GM12878 (cell line): ENCODE data around the gene COG7.

ENCODE experiments used
- CEBPB ChIP-seq, 2 experiments: fragments of 150-350 bp in 1 of 2; IDR thresholded peaks; 2 replicates each; pipeline ENCODE4 v1.6.1; 2012 to 2014; ENCODE audit warnings: low read depth in 2 of 2, low read length in 2 of 2, borderline replicate concordance in 1 of 2, inconsistent platforms in 1 of 2
- ESRRA ChIP-seq: IDR thresholded peaks from 2 replicates; pipeline ENCODE4 v1.6.1; 2012; ENCODE audit warnings: mild to moderate bottlenecking, low read length, improper control_type of control experiment
- EZH2 ChIP-seq: IDR thresholded peaks from 2 replicates; pipeline ENCODE4 v1.6.1; 2012; ENCODE audit warnings: low read depth, mild to moderate bottlenecking, control low read depth, inconsistent platforms, low read length, borderline replicate concordance; ENCODE audit not compliant: control insufficient read depth
- JUND ChIP-seq: IDR thresholded peaks from 2 replicates; pipeline ENCODE4 v1.6.1; 2012; ENCODE audit warnings: low read depth, mild to moderate bottlenecking, low read length, improper control_type of control experiment, moderate library complexity
- MTA3 ChIP-seq: IDR thresholded peaks from 2 replicates; pipeline ENCODE4 v1.6.1; 2012; ENCODE audit warnings: low read length, inconsistent platforms, borderline replicate concordance
- MXI1 ChIP-seq: fragments of 150-350 bp; IDR thresholded peaks from 2 replicates; pipeline ENCODE4 v1.6.1; 2011; ENCODE audit warnings: low read depth, mild to moderate bottlenecking, inconsistent platforms, low read length, improper control_type of control experiment
- NFYB ChIP-seq: IDR thresholded peaks from 2 replicates; pipeline ENCODE4 v1.6.1; 2011; ENCODE audit warnings: low read depth, mild to moderate bottlenecking, low read length, improper control_type of control experiment, moderate library complexity; ENCODE audit not compliant: insufficient read depth
- SPI1 ChIP-seq: IDR thresholded peaks from 2 replicates; pipeline ENCODE4 v1.6.1; 2011; ENCODE audit warnings: low read depth, mild to moderate bottlenecking, low read length, moderate library complexity, borderline replicate concordance; ENCODE audit not compliant: insufficient read depth
- SUZ12 ChIP-seq: fragments of 200-600 bp; sonication (generic); IDR thresholded peaks from one replicate; pipeline ENCODE4 v1.6.1; 2018; ENCODE audit warnings: antibody characterized with exemption, mild to moderate bottlenecking; ENCODE audit not compliant: unreplicated experiment
- TCF12 ChIP-seq: IDR thresholded peaks from 2 replicates; pipeline ENCODE4 v1.6.1; 2011; ENCODE audit warnings: low read depth, mild to moderate bottlenecking, low read length
- YY1 ChIP-seq: IDR thresholded peaks from 2 replicates; pipeline ENCODE4 v1.6.1; 2011; ENCODE audit warnings: low read depth, mild to moderate bottlenecking, low read length
- ZZZ3 ChIP-seq: IDR thresholded peaks from 2 replicates; pipeline ENCODE4 v1.6.1; 2011; ENCODE audit warnings: low read depth; ENCODE audit not compliant: control insufficient read depth, insufficient read length
- TF ChIP-seq, protein P1 (sequence below), 3 experiments: IDR thresholded peaks in 2 of 3; conservative IDR thresholded peaks in 1 of 3; 2 replicates each; pipeline ENCODE4 v1.5.1; 2011; ENCODE audit warnings: low read depth in 3 of 3, low read length in 3 of 3, mild to moderate bottlenecking in 3 of 3, control low read depth in 2 of 3, moderate library complexity in 2 of 3, inconsistent platforms in 1 of 3, mixed read lengths in 1 of 3; ENCODE audit not compliant: control insufficient read depth in 2 of 3, insufficient read depth in 1 of 3; ENCODE audit errors: extremely low read depth in 1 of 3
- TF ChIP-seq, protein P2 (sequence below): IDR thresholded peaks from 2 replicates; pipeline ENCODE4 v1.6.1; 2011; ENCODE audit warnings: mild to moderate bottlenecking, low read depth, low read length, moderate library complexity; ENCODE audit not compliant: insufficient replicate concordance

DNA sequence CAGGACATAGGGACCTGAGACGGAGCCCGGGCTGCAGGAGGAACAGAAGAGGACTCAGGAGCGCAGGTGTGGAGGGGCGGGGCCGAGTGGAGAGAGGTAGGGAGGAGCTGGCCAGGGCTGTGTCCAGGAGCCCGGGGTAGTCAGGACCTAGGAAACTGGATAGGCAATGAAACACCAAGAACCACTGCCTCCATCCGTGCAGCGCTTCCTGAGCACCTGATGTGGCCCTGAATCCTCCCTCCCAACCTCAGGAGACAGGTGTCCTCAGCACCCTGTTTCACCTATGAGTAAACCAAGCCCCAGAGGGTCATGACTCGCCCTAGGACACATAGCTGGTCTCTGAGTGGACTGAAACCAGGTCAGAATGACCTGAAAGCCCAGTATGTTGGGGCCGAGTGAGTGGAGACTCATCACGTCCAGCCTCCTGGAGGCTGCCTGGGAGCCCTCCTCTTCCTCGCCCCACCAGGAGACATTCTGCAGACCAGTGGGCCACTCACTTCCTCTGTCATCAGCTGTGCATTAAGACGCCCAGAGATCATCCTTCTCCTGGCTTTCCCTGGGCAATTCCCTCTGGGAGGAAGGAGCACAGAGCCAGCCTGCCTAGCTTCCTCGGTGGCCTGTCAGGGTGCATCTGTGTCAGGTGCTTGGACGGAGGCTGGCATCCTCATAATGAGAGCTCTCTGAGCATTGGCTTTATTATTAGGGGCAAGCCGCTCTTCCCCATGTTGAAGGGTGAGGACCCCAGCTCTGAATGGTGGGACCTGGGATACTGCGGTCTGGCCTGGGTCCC, 78.1 kb downstream of the COG7 start:
- TF ChIP-seq NFYB: no peak
- TF ChIP-seq ZZZ3: no peak
- TF ChIP-seq YY1: no peak
- TF ChIP-seq, protein P1, sequence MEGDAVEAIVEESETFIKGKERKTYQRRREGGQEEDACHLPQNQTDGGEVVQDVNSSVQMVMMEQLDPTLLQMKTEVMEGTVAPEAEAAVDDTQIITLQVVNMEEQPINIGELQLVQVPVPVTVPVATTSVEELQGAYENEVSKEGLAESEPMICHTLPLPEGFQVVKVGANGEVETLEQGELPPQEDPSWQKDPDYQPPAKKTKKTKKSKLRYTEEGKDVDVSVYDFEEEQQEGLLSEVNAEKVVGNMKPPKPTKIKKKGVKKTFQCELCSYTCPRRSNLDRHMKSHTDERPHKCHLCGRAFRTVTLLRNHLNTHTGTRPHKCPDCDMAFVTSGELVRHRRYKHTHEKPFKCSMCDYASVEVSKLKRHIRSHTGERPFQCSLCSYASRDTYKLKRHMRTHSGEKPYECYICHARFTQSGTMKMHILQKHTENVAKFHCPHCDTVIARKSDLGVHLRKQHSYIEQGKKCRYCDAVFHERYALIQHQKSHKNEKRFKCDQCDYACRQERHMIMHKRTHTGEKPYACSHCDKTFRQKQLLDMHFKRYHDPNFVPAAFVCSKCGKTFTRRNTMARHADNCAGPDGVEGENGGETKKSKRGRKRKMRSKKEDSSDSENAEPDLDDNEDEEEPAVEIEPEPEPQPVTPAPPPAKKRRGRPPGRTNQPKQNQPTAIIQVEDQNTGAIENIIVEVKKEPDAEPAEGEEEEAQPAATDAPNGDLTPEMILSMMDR (IDR thresholded peaks at IDR 0.05 in 2 of 3, conservative IDR thresholded peaks at IDR 0.05 in 1 of 3; ENCODE audit: control insufficient read depth in 2 of 3, extremely low read depth in 1 of 3, insufficient read depth in 1 of 3, low read depth in 3 of 3, low read length in 3 of 3): no peak
- TF ChIP-seq EZH2: no peak
- TF ChIP-seq MXI1: no peak
- TF ChIP-seq JUND: no peak
- TF ChIP-seq CEBPB (IDR thresholded peaks at IDR 0.05; ENCODE audit: borderline replicate concordance in 1 of 2, low read depth in 2 of 2, low read length in 2 of 2): no peak
- TF ChIP-seq ESRRA: no peak
- TF ChIP-seq, protein P2, sequence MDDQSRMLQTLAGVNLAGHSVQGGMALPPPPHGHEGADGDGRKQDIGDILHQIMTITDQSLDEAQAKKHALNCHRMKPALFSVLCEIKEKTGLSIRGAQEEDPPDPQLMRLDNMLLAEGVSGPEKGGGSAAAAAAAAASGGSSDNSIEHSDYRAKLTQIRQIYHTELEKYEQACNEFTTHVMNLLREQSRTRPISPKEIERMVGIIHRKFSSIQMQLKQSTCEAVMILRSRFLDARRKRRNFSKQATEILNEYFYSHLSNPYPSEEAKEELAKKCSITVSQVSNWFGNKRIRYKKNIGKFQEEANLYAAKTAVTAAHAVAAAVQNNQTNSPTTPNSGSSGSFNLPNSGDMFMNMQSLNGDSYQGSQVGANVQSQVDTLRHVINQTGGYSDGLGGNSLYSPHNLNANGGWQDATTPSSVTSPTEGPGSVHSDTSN: no peak
- TF ChIP-seq MTA3: no peak
- no peak for TF ChIP-seq SPI1
- TF ChIP-seq TCF12: no peak
- TF ChIP-seq SUZ12: no peak
